Stimulated activated CD4-positive, alpha-beta T cell treated with anti-CD3 and anti-CD28 coated beads, Interleukin-4, amount 100 ng/mL, for 48 hours (primary cell): ENCODE measurements around the gene PIK3R6.
"Not testable (repeated sequence)": the region's sequence is repeated elsewhere in the genome, so short reads cannot be mapped to it uniquely, and the experiment has no call there.

Experiments used
- DNase-seq, 2 donors: peaks; one replicate each; pipeline ENCODE4 v3.0.0-alpha.2; 2020; ENCODE audit warnings: low read depth in 2 of 2

Gene PIK3R6

GRCh38 chr17:8825802-8826201 is 41.7 kb downstream of the PIK3R6 start:
- DNase-seq = no peak

- DNase-seq = no peak
Observed at GRCh38 chr17:8823279-8823678, 44.2 kb downstream of the PIK3R6 start.

GRCh38 chr17:8822401-8823035 is 45.0 kb downstream of the PIK3R6 start:
- no peak for DNase-seq

- no peak for DNase-seq
Observed at GRCh38 chr17:8821446-8822105, 45.9 kb downstream of the PIK3R6 start.

- DNase-seq = no peak
Observed at GRCh38 chr17:8820311-8821010, 47.0 kb downstream of the PIK3R6 start.

GRCh38 chr17:8818654-8819330 is 48.7 kb downstream of the PIK3R6 start:
- no peak for DNase-seq

- no peak for DNase-seq
Observed at GRCh38 chr17:8818047-8818446, 49.4 kb downstream of the PIK3R6 start.

- no peak for DNase-seq
Observed at GRCh38 chr17:8806926-8807550, 60.4 kb downstream of the PIK3R6 start.

- DNase-seq = no peak
Observed at GRCh38 chr17:8806253-8806925, 61.1 kb downstream of the PIK3R6 start.

- not testable (repeated sequence) for DNase-seq
Observed at GRCh38 chr17:8805396-8805795, 62.1 kb downstream of the PIK3R6 start.

GRCh38 chr17:8803531-8804420 is 63.7 kb downstream of the PIK3R6 start:
- DNase-seq = no peak

GRCh38 chr17:8801135-8801840 is 66.2 kb downstream of the PIK3R6 start:
- DNase-seq = no peak

- DNase-seq = no peak
Observed at GRCh38 chr17:8800656-8801055, 66.8 kb downstream of the PIK3R6 start.

GRCh38 chr17:8799570-8800212 is 67.8 kb downstream of the PIK3R6 start:
- DNase-seq = no peak

- DNase-seq = no peak
Observed at GRCh38 chr17:8798846-8799569, 68.5 kb downstream of the PIK3R6 start, which contains the start of gene MFSD6L. TSS of gene MFSD6L (minus strand) at chr17:8799365. CDS start at chr17:8799120, 245 bp downstream.

- no peak for DNase-seq
Observed at GRCh38 chr17:8798176-8798845, 69.2 kb downstream of the PIK3R6 start.

GRCh38 chr17:8797621-8798175 is 69.8 kb downstream of the PIK3R6 start:
- no peak for DNase-seq

GRCh38 chr17:8794636-8795035 is 72.8 kb downstream of the PIK3R6 start:
- no peak for DNase-seq
